OCI-LY7 (cell line): ENCODE data around the gene SYNRG.

Experiments used
- CTCF ChIP-seq: fragments of 200-600 bp; sonication (generic); conservative IDR thresholded peaks from 2 replicates; pipeline ENCODE4 v1.5.1; 2014; ENCODE audit warnings: mild to moderate bottlenecking, antibody characterized with exemption, low read length, moderate library complexity, mixed read lengths
- EZH2phosphoT487 ChIP-seq: fragments of 200-600 bp; sonication (generic); IDR thresholded peaks from 2 replicates; pipeline ENCODE4 v1.6.1; 2018; ENCODE audit warnings: low read depth, borderline replicate concordance, mild to moderate bottlenecking, mixed run types, antibody characterized with exemption, low read length, moderate library complexity, mixed read lengths

GRCh38 chr17:37557482-37557881 is 51.7 kb downstream of the SYNRG start:
- TF ChIP-seq CTCF, result no peak
- no peak for TF ChIP-seq EZH2phosphoT487
